Omental fat pad (tissue), 4 donors: ENCODE results near the gene TMEM218. TPM values are rescaled to one million over a fixed set of nuclear protein-coding genes. Genes with fewer than 3 reads are reported as not detected.

Source experiments
- ATAC-seq: fragments of 150-250 bp; one replicate; pipeline ENCODE4 v1.9.1; 2016; ENCODE audit warnings: mild to moderate bottlenecking, moderate library complexity; ENCODE audit not compliant: low FRiP score
- DNase-seq: peaks from one replicate; pipeline ENCODE4 v3.0.0-alpha.2; 2019; ENCODE audit warnings: low spot score
- total RNA-seq, 4 donors: library from RNA; depleted of rRNA; stranded (reverse); fragments of >200 nt; gene quantifications; one replicate each; pipeline ENCODE4 v1.1.0, GENCODE V29; 2016
- TF ChIP-seq, protein P1 (sequence below), 3 donors: fragments of 450-650 bp; IDR thresholded peaks; one replicate each; pipeline ENCODE4 v1.5.1; 2016 to 2017; ENCODE audit warnings: antibody characterized with exemption in 3 of 3, mild to moderate bottlenecking in 3 of 3, moderate library complexity in 2 of 3

TMEM218 gene
- total RNA-seq, 4 donors from 2014 or later, result 17.0 to 24.4 (median 21.9) TPM

- DNase-seq (peak; percentile 56), ATAC-seq (peak; percentile 81)
- TF ChIP-seq, protein P1, sequence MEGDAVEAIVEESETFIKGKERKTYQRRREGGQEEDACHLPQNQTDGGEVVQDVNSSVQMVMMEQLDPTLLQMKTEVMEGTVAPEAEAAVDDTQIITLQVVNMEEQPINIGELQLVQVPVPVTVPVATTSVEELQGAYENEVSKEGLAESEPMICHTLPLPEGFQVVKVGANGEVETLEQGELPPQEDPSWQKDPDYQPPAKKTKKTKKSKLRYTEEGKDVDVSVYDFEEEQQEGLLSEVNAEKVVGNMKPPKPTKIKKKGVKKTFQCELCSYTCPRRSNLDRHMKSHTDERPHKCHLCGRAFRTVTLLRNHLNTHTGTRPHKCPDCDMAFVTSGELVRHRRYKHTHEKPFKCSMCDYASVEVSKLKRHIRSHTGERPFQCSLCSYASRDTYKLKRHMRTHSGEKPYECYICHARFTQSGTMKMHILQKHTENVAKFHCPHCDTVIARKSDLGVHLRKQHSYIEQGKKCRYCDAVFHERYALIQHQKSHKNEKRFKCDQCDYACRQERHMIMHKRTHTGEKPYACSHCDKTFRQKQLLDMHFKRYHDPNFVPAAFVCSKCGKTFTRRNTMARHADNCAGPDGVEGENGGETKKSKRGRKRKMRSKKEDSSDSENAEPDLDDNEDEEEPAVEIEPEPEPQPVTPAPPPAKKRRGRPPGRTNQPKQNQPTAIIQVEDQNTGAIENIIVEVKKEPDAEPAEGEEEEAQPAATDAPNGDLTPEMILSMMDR (IDR thresholded peaks at IDR 0.05), result peak in 2 of 3 donors; percentile 56 to 74
These were observed 30.5 kb upstream of the TMEM218 start for GRCh38 chr11:125141686-125142535.

- TF ChIP-seq, protein P1 (IDR thresholded peaks at IDR 0.05), result no peak
- DNase-seq, result no peak
- no peak for ATAC-seq
These were observed 29.8 kb upstream of the TMEM218 start for GRCh38 chr11:125141178-125141577.

- ATAC-seq (no peak), DNase-seq (no peak)
- TF ChIP-seq, protein P1 (IDR thresholded peaks at IDR 0.05), result no peak
These were observed 28.8 kb upstream of the TMEM218 start for GRCh38 chr11:125140233-125140632.

- ATAC-seq, result no peak
- TF ChIP-seq, protein P1 (IDR thresholded peaks at IDR 0.05), result no peak
These were observed 28.4 kb upstream of the TMEM218 start for GRCh38 chr11:125139778-125140177.

DNA sequence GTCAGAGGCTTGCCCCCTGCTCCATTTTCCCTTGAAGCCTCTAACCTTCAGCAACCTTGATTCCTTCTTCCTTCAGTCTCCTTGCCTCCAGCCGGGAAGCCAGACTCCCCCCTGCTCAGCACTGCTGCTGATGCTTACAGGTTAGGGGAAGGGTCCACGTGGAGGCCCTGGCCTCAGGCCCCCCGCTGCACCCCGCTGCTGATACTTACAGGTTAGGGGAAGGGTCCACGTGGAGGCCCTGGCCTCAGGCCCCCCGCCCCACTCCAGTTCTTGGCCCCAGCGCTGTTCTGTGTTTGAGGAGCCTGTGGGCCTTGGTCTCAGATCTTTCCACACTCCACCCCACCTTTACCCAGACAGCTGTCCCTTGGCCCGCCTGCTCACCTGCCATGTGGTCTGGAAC, 27.5 kb upstream of the TMEM218 start:
- DNase-seq (no peak), ATAC-seq (no peak)
- TF ChIP-seq, protein P1 (IDR thresholded peaks at IDR 0.05), result no peak

More at GRCh38 chr11:125139778-125140177, 28.4 kb upstream of the TMEM218 start:
- DNase-seq, result no peak

DNA sequence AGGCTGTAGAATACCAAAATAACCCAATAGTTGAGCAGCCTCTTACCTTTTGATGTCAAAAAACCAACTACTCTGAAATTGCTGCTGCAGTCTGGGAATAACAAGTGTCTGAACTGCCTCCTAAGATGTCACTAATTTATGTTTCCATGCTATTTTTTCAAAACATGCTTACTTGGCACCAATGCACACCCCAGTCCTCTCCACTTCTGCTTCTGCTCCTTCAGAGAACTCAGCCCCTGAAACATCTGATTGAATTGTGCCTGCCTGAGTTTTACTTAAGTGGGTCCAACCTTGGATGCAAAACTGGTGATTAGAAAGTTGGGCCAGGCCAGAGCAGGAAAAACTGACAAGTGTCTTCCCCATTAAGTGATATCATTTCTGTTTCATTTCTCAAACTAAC, 24.6 kb upstream of the TMEM218 start:
- ATAC-seq, result no peak

More for the DNA sequence above, 24.6 kb upstream of the TMEM218 start:
- DNase-seq, result no peak
- TF ChIP-seq, protein P1 (IDR thresholded peaks at IDR 0.05), result no peak
